ENCODE measurements around the gene AMN.

Gene AMN

GRCh38 chr14:102930138-102930752, 7.8 kb downstream of the AMN start:
- DNase-seq = no peak

DNA sequence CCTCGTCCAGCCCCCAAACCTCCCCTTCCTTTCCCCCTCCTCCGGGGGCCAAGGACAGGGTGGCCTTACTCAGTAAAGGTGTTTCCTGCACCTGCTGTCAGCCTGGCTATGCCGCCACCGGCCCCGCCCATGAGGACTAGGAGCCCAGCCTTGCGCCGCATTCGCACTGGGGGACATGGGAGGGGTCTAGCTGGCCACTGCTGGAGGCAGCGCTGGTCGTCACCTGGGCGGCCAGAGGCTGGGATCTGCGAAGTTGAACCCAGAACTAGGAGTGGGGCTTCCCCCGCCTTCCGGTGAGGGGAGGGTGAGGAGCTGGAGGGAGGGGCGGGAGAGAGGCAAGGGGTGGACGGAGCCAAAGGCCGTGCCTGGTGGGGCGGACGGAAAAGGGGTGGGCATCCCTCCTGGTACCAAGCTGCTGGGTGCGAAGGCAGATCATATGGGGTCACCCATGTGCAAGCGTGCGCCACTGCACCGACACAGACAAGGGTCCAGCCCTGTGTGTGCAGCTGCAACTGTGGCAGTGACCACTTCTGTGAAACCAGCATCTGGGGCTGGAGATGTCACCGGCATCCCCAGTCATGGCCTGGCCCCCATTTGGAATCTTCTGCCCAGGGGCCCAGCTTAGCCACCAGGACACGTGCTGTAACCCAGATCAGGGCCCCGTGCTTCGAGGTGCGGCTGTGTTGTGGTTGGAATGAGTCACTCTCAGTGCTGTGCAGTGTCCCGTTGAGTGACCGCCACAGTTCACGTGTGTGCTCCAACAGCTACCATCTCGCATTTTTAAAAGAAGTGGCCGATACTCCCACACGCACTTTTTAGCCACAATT, 8.5 kb downstream of the AMN start:
- DNase-seq = no peak

- DNase-seq = no peak
Observed at GRCh38 chr14:102931580-102932285, 9.3 kb downstream of the AMN start.

DNA sequence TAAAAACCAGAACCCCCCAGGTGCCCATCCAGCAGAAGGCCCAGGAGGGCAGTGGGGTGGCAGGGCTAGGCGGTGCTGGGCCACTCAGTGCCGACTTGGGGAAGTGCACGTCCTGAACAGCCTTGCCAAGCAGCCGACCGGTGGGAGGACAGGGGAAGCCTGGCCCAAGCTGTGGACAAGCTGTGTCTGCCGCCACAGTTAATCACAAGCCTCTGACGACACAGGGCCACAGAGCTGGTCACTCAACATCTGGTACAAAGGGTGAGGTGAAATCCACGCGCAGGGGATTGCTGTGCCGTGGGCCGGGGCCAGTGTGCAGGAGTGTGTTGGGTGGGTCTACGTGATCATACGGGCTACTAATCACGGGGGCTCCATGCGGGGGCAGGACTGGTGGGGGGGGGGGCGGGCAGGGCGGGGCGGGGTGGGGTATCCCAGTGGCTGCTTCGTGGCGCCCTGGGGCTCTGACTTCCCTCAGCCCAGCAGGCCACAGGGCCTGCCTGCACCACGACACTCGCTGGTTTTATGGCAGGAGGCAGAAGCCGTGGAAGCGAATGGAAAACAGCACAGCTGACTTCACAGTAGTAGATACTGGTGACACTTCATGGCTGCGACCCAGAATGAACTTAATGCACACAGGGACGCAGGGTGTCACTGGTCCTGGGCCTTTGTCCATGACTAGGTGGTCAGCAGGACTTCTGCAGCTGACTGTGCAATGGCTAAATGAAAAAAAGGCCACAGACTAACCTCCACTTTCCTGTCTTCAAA, 10.2 kb downstream of the AMN start:
- DNase-seq = no peak

- DNase-seq = no peak
Observed at GRCh38 chr14:102933618-102934231, 11.3 kb downstream of the AMN start.

DNA sequence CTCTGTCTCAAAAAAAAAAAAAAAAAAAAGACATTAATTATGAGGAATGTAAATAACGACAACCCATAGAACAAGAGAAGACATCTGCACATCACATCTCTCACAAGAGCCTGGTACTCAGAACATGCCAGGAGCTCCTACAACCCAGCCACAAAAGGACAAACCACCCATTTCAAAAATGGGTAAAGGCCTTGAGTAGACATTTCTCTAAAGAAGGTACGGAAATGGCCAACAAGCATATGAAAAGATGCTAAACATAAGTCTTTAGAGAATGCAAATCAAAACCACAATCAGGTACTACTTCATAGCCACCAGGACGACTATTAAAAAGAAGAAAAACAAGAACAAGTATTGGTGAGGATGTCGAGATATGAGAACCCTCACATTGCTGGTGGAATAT, 13.3 kb downstream of the AMN start:
- no peak for DNase-seq

DNA sequence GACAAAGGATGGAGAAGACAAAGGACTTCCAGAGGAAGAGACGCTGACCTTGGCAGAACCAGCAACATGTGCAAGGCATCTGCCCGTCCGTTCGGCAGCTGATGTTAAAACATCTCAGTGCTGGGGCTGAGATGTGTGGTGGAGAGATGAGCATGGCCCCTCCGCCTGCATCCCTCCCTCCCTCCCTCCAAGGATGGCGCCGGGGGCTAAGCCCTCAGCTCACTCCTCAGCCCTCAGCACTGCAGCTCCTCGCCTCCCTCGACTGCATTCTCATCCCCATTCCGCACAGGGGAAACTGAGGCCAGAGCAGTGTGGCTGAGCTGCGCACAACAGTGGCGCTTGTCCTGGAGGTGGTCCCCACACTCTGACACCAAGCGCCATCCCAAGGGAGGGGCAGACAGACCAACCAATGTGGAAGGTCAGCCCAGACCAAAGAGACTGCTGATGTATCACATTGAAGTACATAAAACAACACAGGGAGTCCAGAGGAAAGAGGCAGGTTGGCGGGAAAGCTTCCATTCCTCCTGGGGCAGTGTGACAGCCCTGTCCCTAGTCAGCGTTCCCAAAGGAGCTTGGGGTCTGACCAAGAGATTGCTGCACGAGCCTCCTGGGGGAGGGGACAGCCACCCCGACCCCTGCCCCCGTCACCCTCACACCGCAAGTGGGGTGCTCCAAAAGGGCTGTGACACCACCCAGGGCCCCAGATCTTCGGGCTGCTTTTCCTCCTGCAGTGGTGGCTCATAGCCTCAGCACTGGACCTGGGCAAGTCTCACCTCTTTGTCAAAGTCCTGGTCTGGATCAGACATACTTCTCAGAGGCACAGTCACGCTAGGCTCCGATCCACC, 15.1 kb downstream of the AMN start:
- DNase-seq = no peak

DNA sequence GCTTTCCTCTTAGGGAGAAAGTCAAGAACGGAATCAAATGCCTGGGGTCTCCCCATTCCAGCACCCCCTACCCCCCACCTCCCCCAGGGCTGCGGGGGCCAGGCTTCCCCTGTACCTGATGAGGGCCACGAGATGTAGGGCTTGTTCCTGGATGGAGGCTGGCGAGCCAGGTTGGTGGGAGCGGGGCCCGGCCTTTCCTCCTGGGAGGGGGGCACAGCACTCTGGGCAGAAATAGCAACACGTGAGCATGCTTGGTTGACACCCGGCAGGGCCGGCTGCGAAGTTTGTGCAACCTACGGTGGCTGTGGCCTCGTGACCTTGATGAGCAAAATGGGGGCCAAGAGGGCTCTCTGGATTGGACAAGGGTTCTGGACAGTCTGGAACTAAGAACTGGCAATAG, 15.7 kb downstream of the AMN start:
- no peak for DNase-seq

DNA sequence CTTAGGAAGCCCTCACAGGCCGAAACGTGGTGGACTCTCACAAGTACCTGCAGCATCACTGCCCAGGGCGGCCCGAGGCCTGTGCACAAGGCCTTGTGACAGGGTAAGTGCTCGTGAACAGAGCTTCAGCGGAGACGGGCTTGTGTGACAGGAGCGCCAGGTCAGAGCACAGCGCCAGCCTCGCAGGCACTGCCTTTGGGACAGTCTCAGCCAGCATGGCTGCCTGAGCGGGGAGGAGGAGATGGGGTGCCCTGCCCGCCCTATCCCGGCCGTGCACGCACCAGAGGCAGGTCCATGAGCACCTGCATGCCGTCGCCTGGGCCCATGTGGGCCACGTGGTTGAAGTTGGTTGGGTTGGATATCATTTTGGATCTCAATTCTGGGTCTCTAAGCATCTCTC, 16.9 kb downstream of the AMN start:
- DNase-seq = no peak

DNA sequence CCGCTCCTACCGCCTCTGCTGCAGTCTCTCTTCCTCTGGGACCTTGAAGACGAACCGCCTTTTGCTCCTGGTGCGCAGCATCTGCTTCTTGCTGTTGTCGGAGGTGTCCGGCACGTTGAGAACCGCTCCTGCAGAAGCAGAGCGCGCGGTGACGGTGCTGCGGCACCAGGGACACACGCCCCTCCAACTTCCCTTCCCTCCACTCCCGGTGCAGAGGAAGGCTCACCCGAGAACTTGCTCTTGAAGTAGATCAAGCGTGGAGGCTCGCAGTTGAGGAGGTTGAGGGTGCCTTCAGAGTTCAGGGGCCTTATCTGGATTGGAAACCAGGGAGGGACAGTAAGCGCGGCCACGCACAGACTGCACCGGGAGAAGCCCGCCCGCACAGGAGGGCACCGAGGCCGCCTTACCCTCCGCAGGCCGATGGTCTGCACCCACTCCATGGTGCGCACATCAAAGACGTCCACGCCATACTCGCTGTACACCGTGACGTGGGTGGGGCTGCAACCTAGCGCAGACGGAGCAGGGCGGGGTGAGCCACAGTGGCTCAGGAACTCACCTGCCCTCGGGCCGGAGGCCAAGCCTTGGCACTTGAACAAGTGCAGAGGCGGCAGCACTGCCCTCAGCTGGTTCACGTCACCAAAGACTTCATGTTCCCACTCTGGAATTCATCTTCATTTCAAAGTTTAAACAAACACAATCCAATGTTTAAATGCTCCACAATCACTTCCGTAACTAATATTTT, 17.5 kb downstream of the AMN start:
- no peak for DNase-seq

DNA sequence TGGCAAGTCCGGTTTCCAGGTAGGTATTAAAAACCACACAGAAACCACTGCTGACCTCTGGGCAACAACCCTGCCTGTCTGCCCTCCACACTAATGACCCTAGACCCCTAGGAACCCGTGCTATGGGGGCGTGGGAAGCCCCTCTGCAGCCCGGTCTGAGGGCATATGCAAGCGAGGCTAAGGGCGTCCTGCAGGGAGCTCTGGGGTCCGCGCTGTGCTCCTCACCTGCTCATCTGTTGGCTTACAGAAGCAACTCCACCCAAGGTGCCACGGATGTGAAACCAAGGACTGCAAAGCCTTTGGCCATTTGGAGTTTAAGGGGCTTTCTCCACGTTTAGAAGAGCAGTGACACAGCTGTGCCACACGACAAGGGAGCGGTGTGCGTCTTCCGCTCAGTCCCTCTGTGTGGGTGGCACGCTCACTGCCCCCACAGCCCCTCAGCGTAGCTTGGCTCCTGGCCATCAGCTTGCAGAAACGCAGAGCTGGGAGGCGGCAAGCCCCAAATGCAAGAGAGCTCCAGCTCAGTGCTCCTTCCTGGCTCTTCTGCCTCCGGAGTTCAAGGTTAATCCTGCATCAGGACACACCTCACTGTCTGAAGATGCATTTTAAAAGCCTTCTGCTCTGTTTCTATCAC, 18.4 kb downstream of the AMN start:
- no peak for DNase-seq

GRCh38 chr14:102941419-102942011, 19.1 kb downstream of the AMN start:
- DNase-seq = no peak

GRCh38 chr14:102942069-102942468, 19.6 kb downstream of the AMN start:
- DNase-seq = no peak

DNA sequence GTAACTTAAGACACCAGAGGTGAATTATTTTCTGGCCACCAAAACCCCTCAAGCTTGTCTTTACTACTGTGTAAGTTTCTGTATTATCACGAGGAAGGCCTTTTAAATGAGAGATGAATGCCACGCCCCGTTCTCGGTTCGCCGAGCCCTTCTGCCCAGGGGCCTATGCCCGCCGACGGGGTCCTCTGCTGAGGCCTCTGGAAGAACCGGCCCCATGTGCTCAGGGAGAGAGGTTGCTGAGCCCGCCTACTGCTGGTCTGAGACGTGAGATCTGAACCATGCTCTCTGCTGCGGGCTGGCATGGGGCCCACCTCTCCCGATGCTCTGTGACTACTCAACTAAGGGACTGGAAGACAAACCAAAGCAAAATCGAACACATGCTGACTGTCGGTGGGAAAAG, 21.0 kb downstream of the AMN start:
- no peak for DNase-seq

DNA sequence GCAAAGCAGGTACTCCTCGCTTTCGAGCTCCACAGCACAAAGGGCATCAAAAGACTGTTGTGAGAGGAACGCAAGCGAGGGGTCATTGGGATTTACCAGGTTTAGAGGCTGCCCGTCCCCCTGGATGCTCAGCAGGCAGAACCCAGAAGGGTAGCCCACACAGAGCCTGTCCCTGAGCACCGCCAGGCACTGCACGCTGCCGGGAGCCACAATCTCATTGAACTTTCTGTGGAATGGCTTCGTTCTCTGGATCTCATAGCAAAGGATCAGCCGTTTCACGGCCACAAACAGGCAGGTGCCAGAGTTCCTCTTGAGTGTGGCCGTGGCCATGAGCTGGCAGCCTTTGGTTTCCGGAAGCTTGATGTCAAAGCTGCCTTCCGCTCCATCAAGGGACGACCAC, 21.5 kb downstream of the AMN start:
- DNase-seq = no peak

DNA sequence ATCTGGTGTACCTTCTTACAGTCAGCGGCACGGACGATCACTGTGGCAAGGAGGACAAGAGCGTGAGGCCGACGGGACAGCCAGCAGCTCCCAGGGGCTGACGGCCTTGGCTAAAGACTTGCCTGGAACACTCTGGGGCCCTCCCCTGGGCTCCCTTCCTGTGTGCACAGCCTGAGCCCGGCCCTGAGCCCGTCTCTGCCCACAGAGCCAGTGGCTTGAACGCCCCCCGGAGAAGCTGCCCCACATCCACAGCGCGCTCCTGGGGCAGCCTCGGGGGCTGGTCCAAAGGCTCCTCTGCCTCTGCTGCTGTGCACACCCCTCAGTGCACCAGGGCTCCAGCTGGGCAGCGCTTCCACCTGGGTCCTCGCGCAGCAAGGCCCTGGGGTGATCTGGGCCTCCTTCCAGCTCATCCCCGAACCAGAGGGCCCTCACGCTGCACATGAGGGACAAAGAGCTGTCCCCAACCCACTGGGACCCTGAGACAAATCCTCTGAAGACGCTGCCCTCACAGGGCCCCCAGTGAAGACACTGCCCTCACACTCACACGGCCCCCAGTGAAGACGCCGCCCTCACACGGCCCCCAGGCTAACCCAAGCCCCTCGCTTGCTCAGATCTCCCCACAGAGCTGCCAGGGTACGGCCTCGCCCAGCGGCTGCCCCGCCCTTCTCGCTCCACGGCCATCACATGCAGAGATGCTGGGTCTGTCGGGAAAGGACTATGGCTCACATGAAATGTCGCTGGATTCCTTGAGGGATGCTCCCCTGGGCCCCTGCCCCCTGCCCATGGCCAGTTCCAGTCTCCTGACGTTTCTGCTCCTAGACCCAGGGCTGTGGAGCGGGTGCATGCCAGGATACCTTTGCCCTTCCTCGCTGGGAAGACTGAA, 22.2 kb downstream of the AMN start:
- DNase-seq = no peak

- DNase-seq = no peak
Observed at GRCh38 chr14:102945346-102946130, 23.1 kb downstream of the AMN start.
